ENCODE results near the gene PRIMPOL.
A peak's percentile ranks its signal among the peaks of the same experiment; 100 is the strongest.
"Not testable (repeated sequence)": the region's sequence is repeated elsewhere in the genome, so short reads cannot be mapped to it uniquely, and the experiment has no call there.

The PRIMPOL gene

GRCh38 chr4:184649026-184649970, at the start of gene PRIMPOL, which contains the start of gene CASP3:
TSS of gene PRIMPOL (plus strand) at chr4:184649738. CDS start at chr4:184657141, 7,403 bp downstream.
TSS of gene CASP3 (minus strand) at chr4:184649447. CDS start at chr4:184638453, 10,994 bp downstream.
- peak; percentile 96 for DNase-seq

- not testable (repeated sequence) for DNase-seq
These were observed 48.6 kb upstream of the PRIMPOL start for GRCh38 chr4:184600982-184601381.

GRCh38 chr4:184602857-184603256, 46.7 kb upstream of the PRIMPOL start:
- not testable (repeated sequence) for DNase-seq

- DNase-seq: not testable (repeated sequence)
These were observed 42.1 kb upstream of the PRIMPOL start for GRCh38 chr4:184607429-184607828.

GRCh38 chr4:184612074-184612473, 37.5 kb upstream of the PRIMPOL start:
- no peak for DNase-seq

- no peak for DNase-seq
These were observed 36.1 kb upstream of the PRIMPOL start for GRCh38 chr4:184613405-184613804.

- DNase-seq: no peak
These were observed 35.0 kb upstream of the PRIMPOL start for GRCh38 chr4:184614509-184614908.

GRCh38 chr4:184616168-184616567, 33.4 kb upstream of the PRIMPOL start:
- not testable (repeated sequence) for DNase-seq

- no peak for DNase-seq
These were observed 32.6 kb upstream of the PRIMPOL start for GRCh38 chr4:184616633-184617551.

GRCh38 chr4:184617600-184618196, 31.8 kb upstream of the PRIMPOL start:
- DNase-seq: no peak

GRCh38 chr4:184620212-184620867, 29.2 kb upstream of the PRIMPOL start:
- DNase-seq: no peak

GRCh38 chr4:184621518-184621917, 28.0 kb upstream of the PRIMPOL start:
- no peak for DNase-seq

GRCh38 chr4:184624504-184624903, 25.0 kb upstream of the PRIMPOL start:
- DNase-seq: not testable (repeated sequence)

- no peak for DNase-seq
These were observed 24.5 kb upstream of the PRIMPOL start for GRCh38 chr4:184624972-184625554.

GRCh38 chr4:184625783-184626596, 23.5 kb upstream of the PRIMPOL start:
- peak; percentile 23 for DNase-seq

GRCh38 chr4:184628103-184628502, 21.4 kb upstream of the PRIMPOL start:
- no peak for DNase-seq

GRCh38 chr4:184632842-184633241, 16.7 kb upstream of the PRIMPOL start:
- no peak for DNase-seq

GRCh38 chr4:184635381-184635780, 14.2 kb upstream of the PRIMPOL start:
- no peak for DNase-seq

GRCh38 chr4:184636144-184636543, 13.4 kb upstream of the PRIMPOL start:
- no peak for DNase-seq

GRCh38 chr4:184636897-184637296, 12.6 kb upstream of the PRIMPOL start:
- DNase-seq: no peak

GRCh38 chr4:184641022-184641421, 8.5 kb upstream of the PRIMPOL start:
- DNase-seq: no peak

Measured in CD4-positive, alpha-beta T cell treated with Interleukin-10 for 1 hour (primary cell).